SKM-1 treated with dmso at 0.1 percent for 144 hours (cell line): ENCODE results near the gene ABCB1.
A peak's percentile ranks its signal among the peaks of the same experiment; 100 is the strongest.
"Not testable (repeated sequence)": the region's sequence is repeated elsewhere in the genome, so short reads cannot be mapped to it uniquely, and the experiment has no call there.

Source experiments
- DNase-seq: peaks from one replicate; lab custom pipeline; 2025; ENCODE audit not compliant: unreplicated experiment; lab: John Stamatoyannopoulos, UW

ABCB1 gene

DNA sequence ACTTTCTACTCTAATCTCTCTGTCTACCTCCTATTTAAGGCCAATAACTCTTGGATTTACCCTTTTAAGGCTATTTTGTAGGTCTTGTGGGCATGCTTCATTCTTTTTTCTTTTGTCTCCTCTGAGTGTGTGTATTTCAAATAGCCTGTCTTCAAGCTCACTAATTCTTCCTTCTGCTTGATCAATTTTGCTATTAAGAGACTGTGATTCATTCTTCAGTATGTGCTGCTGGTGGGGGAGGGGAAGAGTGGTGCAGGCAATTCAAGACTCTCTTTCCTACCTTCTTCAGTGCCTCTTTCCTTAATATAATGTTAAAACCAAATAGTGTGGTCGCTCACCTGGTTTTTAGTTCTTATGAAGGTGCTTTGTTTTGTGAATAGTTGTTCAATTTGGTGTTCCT, 20.0 kb downstream of the ABCB1 start:
- DNase-seq, result no peak

DNA sequence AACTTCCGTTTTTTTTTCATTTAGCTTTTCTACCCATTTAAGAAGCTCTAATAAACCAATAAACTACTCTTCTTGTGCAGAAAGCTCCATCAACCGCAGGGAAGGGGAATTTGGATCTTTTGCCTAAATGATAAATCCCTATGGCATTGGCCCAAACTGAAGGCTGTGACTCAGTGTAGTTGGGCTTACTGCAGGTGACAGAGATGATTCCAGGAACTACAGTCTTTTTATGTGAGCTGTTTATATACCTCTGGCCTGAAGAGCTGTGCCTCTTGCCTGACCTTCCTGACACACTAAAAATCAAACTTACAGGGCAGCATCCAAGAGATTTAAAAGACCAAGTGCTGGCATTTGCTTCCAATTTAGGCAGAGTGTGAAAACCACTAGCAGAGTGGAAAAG, 25.2 kb downstream of the ABCB1 start:
- no peak for DNase-seq

DNA sequence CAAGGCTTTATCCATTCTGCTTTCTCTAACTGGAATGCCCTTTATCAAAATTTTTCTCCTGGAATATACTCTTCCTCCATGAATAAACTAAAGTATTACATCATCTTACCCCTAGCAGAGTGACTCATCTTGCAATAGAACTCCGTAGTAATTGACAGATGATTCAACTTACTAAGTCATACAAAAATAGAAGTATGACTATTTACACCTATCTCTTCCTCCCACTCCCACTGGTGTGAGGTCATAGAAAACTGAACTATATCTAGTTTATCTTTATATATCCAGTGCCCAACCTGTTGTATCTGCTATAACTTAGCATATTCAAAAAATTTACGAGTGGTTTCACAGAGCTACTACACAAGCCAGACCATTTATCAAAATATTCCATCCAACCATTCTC, 26.1 kb downstream of the ABCB1 start:
- no peak for DNase-seq

DNA sequence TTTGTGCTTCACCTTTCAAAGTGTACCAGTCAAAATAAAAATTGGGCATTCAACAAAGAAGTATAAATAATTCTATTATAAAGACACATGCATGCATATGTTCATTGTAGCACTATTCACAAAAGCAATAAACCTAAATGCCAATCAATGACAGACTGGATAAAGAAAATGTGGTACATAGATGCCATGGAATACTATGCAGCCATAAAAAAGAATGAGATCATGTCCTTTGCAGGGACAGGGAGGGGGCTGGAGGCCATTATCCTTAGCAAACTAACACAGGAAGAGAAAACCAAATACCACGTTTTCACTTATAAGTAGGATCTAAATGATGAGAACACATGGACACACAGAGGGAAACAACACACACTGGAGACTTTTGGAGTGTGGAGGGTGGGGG, 28.2 kb downstream of the ABCB1 start:
- DNase-seq, result not testable (repeated sequence)

DNA sequence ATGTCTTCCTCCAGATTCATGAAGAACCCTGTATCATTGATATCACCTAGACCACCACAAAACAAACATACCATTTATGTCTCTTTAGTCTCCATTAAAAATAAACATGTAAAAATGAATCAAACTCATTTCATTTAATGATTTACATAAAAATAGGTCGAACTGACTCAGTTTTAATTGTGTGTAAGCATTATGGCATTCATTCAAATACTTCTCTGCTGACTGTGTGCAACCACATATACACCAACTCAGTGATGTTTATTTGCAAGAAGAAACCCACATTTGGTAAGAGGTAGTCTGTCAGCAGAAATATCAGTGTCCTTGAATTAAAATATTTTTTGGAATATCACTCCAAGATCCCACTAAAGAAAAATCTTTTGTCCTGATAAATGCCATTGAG, 30.5 kb downstream of the ABCB1 start:
- DNase-seq, result no peak

DNA sequence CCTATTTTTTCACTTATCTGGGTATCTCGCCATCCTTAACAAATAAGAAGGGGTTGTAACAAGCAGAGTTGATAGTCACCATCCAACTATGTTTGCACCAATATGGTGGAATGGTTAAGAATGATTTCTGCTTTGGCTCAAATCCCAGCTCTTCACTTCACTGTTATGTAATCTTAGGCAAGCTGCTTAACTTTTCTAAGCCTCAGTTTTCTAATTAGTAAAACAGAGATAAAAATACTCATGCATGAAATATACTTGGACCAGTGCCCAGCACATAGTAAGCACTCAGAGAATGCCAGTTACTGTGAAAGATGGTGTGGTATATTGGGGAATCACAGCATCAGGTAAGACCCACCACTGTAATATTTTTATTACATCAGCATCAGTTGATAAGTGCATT, 33.6 kb downstream of the ABCB1 start:
- DNase-seq, result no peak

DNA sequence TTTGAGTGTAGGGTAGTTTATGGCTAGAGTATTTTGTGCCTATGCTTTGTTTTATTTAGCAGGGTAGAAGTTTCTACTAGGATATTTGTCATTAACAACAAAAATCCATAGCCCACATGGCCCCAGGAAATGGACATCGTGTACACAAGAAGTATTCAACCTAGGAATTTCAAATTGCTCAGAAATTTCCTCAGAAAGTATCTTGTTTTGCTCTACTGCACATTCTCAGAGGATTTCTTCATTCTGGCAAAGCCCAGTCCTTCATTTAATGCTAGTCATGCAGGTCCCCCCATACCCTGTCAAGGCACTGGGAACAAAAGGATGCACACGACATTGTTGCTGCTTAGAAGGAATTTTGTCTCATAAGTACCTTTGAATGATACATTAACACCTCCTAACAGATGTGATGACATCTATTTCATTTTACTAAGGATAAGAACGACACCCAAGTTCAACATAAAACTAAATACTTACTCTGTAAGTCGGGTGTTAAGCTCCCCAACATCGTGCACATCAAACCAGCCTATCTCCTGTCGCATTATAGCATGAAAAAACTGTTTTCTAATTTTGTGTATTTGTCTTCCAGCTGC, 34.3 kb downstream of the ABCB1 start:
- no peak for DNase-seq

DNA sequence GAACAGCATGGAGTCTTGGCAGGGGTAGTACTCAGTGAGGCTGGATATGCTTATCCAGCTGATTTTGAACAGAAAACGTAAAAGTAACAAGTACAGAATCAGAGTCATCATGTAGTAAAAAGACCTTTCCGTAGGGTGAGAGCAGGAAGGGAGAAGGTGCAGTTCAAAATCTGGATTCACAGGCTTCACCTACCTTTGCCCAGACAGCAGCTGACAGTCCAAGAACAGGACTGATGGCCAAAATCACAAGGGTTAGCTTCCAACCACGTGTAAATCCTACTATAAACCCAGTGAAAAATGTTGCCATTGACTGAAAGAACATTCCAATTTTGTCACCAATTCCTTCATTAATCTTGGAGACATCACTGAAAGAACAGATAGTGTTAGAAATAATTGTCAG, 34.8 kb downstream of the ABCB1 start:
- no peak for DNase-seq

DNA sequence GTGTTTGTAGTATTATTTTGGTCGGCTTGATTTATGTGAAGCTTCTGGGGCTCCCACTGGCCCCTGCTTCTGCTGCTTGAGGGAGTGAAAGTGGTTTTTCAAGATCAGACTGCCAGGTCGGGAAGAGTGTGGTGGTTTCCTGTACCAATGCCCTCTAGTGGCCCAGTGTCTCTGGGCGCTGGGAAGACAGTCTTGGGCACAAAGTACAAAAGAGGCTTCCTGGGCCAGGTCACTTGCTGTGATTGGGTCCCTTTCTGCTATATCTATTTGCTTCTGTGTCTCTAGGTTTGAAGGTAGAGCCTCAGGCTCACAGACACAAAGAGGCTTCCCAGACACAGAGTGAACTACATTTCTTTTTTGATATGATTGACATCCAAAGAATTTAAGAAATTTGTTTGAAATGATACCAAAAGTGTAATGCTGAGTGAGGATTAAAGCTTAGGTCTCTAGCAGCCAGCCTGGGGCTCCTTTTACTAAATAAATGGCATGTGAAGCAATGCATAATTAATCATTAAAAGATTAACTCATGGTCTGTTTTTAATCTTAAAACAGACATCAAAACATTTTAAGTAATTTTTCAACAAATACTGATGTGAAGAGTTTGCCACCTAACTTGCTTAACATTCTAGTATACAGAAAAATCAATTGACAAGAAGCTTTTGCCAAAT, 36.3 kb downstream of the ABCB1 start:
- peak; percentile 24 for DNase-seq

DNA sequence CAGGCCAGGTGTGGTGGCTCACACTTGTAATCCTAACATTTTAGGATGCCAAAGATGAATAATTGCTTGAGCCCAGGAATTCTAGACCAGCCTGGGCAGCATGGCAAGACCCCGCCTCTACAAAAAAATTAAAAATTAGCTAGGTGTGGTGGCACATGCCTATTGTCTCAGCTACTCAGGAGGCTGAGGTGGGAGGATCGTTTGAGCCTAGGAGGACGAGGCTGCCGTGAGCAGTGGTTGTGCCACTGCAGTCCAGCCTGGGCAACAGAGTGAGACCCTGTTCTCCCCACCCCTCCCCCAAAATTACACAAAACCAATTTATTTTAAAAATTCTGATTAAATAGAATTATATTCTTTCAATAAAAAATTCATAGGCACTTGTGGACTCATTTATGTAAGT, 39.0 kb downstream of the ABCB1 start:
- DNase-seq, result no peak

DNA sequence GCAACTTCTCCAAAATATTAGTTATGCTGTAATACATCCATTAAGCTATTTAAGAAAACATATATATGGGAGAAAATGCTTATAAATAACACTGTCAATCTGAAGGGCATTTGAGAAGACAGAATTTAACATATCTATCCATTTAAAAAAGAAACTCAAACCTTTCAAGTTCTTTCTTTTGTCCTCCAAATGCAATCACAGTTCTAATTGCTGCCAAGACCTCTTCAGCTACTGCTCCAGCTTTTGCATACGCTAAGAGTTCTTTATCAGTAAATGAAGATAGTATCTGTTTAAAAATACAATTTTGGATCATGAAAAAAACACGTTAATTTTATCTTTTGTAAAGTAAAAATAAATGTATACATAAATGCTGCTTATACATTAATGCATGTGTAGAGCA, 39.6 kb downstream of the ABCB1 start:
- DNase-seq, result no peak

DNA sequence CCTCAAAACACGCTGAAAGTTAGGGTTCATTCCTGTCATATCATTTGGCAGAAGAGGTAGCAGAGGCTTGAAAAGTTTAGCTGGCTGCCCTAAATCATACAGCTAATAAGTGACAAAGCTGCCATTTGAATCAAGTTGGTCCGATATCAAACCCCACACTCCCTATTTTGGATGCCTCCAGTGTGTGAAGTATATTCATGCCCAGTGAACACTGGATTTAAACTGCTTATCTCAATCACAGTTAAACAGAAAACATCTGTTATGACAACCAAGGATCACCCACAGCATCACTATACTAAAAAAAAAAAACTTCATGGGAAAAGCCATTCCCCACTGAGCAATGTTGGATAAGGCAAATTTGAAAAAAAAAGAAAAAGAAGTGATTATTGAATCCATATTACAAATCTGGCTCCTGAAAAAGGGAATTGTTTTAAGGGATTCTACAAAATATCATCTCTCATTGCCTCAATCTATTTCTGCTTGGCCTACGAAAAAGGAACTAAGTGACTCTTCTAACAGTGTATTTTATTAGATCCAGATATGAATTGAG, 48.3 kb downstream of the ABCB1 start:
- no peak for DNase-seq

DNA sequence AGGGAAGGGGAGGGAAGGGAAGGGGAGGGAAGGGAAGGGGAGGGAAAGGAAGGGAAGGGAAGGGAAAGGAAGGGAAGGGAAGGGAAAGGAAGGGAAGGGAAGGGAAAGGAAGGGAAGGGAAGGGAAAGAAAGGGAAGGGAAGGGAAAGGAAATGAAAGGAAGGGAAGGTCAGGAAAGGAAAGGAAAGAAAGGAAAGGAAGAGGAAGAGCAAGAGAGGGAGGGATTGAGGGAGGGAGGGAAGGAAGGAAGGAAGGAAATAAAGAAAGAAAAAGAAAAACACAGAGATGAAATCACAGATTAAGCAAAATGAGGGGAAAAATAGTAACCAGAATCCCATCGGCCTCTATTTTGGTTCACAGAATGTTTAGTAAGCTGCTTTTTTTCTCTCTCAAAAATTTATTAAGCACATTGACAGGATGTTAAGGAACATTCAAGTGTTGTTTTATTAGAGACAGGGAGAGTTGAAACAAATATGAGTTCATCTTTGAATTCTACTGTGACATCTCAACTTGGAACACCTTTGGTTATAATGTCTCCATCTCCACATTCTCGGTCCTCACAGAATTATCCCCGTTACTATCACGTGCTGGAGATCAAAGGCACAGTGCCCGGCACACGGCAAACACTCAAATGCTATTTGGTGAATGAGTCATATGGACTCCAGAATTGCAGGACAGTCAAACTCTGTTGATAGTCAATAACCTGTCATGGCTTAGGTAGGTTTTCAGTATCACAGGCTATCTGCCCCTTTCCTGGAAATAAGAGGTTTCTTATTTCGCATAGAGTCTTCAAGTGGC, 52.4 kb downstream of the ABCB1 start:
- DNase-seq, result no peak

DNA sequence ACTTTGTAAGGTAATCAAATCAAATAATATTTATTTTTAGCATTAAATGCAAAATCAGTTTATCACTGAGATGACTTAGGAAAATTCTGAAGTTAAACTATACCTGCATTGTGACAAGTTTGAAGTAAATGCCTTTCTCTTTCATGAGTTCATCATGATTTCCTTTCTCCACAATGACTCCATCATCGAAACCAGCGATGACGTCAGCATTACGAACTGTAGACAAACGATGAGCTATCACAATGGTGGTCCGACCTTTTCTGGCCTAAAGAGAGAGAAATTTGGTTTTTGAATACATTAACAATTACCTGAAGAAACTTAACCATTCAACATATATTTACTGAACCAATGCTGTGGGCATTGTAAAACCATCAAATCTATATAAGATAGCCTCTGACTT, 54.9 kb downstream of the ABCB1 start:
- DNase-seq, result no peak

DNA sequence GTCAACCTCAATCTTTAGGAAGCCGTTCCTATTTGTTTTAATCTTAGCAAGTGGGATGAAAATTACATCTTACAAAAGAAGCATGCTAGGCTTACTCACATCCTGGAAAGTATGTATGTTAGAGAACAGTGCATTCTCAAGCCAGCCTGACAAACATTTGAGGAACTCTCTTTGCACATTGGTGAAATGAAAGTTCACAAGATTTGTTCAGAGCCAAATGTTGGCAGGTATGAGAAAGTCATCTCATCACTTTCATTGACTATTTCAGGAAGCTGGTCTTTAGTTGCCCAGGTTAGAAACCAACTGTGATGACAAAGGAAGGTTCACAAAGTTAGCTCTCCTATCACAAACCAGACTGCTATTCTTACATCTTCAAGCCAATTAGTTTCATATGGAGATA, 57.1 kb downstream of the ABCB1 start:
- no peak for DNase-seq

DNA sequence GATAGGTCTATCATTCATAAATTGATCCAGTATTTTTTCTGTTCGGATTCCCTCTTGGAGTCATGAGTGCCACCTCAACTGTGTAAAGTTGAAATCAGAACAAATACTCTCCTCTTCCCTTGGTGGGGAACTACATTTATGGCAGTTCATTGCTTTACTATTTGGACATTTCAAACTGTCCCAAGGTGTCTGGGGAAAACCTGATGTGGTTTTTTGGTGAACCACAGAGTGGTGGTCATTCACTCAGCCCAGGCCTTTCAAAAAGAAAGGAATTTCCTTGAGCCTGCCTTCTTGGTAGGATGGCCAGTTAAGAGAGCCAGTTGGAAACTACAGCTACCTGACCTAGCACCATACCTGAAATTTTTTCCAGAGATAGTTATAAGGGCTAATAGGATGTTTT, 59.0 kb downstream of the ABCB1 start:
- no peak for DNase-seq

DNA sequence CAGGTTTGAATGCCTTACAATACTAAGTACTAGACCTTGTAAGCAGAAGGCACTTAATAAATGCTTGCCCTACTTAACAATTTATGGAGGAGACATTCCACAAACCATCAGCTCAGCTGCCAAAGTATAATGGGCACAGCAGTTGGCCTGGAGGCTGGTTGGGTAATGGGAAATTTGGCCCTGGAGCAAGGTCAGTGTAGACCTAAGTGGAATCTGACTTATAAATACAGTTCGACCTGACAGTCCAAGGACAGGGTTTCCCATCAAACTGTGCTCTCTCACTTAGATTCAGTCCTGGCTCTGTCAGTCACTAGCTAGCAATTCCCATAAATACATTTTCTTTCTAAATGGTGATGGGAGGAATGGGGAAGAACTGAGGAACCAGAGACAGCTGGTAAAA, 62.6 kb downstream of the ABCB1 start:
- DNase-seq, result no peak

DNA sequence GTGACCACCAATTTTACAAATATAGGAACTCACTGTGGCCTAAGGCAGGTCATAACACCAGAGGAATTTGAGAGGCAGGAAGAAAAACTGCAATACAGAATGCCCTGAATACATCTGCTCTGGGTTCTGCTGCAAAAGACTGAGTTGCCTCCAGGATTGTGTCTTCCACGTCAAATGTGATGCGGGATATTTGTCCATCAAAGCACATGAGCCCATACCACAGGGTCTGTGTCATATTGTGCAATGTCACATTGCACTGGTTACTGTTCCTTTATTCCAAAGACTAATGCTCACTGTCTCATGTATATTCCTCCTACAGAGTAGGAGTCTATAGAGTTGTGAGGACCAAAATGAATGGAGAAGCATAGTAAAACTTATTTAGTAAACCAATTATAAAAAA, 66.6 kb downstream of the ABCB1 start:
- no peak for DNase-seq

DNA sequence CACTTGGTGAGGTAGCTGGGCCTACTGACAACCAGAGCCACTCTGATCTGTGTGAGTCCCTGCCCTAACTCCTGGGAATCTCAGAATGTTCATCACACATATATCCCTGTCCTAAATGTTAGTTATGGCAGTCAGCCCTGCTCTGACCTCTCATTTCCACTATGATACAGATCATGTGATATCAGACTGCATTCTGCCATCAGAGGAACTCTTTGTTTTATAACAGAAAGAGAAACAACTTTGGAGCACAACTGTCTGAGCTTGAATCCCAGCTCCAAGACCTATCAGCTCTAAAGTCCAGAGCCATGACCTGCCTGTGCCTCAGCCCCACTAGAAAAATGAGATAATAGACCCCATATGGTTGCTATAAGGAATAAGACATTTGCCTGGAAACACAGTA, 70.6 kb downstream of the ABCB1 start:
- no peak for DNase-seq

DNA sequence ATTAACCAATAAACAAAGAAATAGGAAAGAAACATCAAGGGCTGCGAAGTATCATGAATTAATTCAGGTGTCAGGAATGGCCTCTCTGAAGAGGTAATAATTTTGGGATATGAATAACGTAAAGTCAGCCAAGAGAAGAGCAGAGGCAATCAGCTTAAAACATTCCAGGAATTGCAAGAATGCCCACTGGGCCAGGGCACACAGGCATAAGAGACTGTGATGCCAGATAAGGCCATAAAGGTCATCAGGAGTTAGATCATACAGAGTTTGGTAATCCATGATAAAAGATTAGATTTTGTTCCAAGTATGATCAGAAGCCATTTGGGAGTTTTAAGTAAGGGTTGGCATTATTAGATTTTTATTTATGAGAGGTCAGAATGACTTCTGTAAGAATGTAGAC, 72.0 kb downstream of the ABCB1 start:
- DNase-seq, result no peak

DNA sequence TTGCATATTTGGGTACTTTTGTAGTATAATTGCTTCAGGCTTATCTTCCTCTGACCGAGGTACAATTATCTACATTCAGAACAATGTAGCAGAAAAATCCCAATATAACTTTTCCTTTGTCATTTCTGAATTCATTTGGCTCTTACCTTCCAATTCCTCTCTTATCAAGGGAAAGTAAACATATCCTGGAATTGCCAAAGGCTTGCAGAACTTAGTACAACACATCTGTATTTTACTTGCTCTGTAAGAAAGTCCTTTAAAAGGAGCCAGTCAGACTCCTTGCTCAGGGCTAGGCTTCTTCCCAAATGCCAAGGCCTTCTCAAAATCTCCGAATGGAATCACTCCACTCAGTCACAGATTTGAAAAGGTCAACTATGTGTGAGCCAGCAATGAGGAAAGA, 81.9 kb downstream of the ABCB1 start:
- no peak for DNase-seq

DNA sequence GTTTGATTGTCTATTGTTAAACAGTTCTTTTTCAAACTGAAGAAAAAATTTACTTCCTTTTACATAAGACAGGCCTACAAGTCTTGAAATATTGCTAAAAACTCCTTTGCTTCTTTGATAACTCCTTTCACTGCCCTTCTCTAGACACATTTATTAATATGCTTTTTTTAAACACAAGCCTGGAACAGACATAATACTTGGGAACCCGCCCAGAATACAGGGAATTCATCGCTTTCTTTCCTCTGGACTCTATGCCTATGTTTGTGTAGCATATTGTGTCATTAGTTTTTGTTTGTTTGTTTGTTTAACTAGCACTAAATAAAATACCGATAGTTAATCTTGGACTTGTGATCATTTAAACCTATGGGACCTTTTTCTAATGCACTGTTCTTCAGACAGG, 82.8 kb downstream of the ABCB1 start:
- no peak for DNase-seq
